H9 (cell line): ENCODE data around the gene TRAPPC2. TPM values are rescaled to one million over a fixed set of nuclear protein-coding genes. Genes with fewer than 3 reads are reported as not detected.

Experiments
- DNase-seq: peaks from one replicate; pipeline ENCODE4 v3.0.0-alpha.2; 2017
- H2AFZ ChIP-seq: one replicate; pipeline ENCODE4 v1.6.1; 2013; ENCODE audit warnings: mild to moderate bottlenecking, low read length, control low read depth, moderate library complexity
- H2AK5ac ChIP-seq: 2 replicates; pipeline ENCODE4 v1.6.1; 2013; ENCODE audit warnings: low read length, control low read depth, mixed read lengths; ENCODE audit not compliant: insufficient read length
- H2BK120ac ChIP-seq: one replicate; pipeline ENCODE4 v1.6.1; 2013; ENCODE audit warnings: low read depth, mild to moderate bottlenecking, low read length, control low read depth, inconsistent platforms; ENCODE audit not compliant: poor library complexity, severe bottlenecking
- H2BK12ac ChIP-seq: 2 replicates; pipeline ENCODE4 v1.6.1; 2013; ENCODE audit warnings: low read length, control low read depth, mixed read lengths, low read depth; ENCODE audit not compliant: insufficient read length
- H2BK15ac ChIP-seq: 2 replicates; pipeline ENCODE4 v1.6.1; 2013; ENCODE audit warnings: low read depth, low read length, control low read depth
- H2BK20ac ChIP-seq: one replicate; pipeline ENCODE4 v1.6.1; 2013; ENCODE audit warnings: low read depth, mild to moderate bottlenecking, low read length, control low read depth, inconsistent platforms; ENCODE audit not compliant: poor library complexity, severe bottlenecking
- H2BK5ac ChIP-seq: 2 replicates; pipeline ENCODE4 v1.6.1; 2013; ENCODE audit warnings: low read length, control low read depth, mixed read lengths; ENCODE audit not compliant: insufficient read length
- H3K14ac ChIP-seq: 2 replicates; pipeline ENCODE4 v1.6.1; 2013; ENCODE audit warnings: low read length, control low read depth; ENCODE audit not compliant: insufficient read depth
- H3K18ac ChIP-seq: 2 replicates; pipeline ENCODE4 v1.6.1; 2013; ENCODE audit warnings: low read depth, mild to moderate bottlenecking, mixed read lengths, low read length, control low read depth; ENCODE audit not compliant: insufficient read length
- H3K23ac ChIP-seq: 2 replicates; pipeline ENCODE4 v1.6.1; 2013; ENCODE audit warnings: low read length, control low read depth, mixed read lengths, low read depth; ENCODE audit not compliant: insufficient read length
- H3K23me2 ChIP-seq: 2 replicates; pipeline ENCODE4 v1.6.1; 2013; ENCODE audit warnings: low read depth, mild to moderate bottlenecking, mixed read lengths, low read length, control low read depth; ENCODE audit not compliant: insufficient read length, poor library complexity, severe bottlenecking
- H3K27ac ChIP-seq: 2 replicates; pipeline ENCODE4 v1.5.1; 2013; ENCODE audit warnings: low read length, control low read depth, mixed read lengths, low read depth; ENCODE audit not compliant: insufficient read length
- H3K27me3 ChIP-seq: 2 replicates; pipeline ENCODE4 v1.6.1; 2013; ENCODE audit warnings: low read length, control low read depth, inconsistent platforms; ENCODE audit not compliant: insufficient read depth
- H3K4ac ChIP-seq: 2 replicates; pipeline ENCODE4 v1.6.1; 2013; ENCODE audit warnings: low read depth, mild to moderate bottlenecking, control low read depth, inconsistent platforms, low read length, moderate library complexity
- H3K4me1 ChIP-seq: 2 replicates; pipeline ENCODE4 v1.6.1; 2013; ENCODE audit warnings: low read length, control low read depth, inconsistent platforms; ENCODE audit not compliant: insufficient read depth
- H3K4me2 ChIP-seq: 2 replicates; pipeline ENCODE4 v1.6.1; 2013; ENCODE audit warnings: low read length, control low read depth, mixed read lengths; ENCODE audit not compliant: insufficient read length, insufficient read depth
- H3K56ac ChIP-seq: 2 replicates; pipeline ENCODE4 v1.6.1; 2013; ENCODE audit warnings: low read depth, mild to moderate bottlenecking, mixed read lengths, low read length, control low read depth; ENCODE audit not compliant: insufficient read length
- H3K79me1 ChIP-seq: 2 replicates; pipeline ENCODE4 v1.6.1; 2013; ENCODE audit warnings: low read depth, mild to moderate bottlenecking, moderate library complexity, low read length, control low read depth, inconsistent platforms; ENCODE audit not compliant: insufficient read depth, poor library complexity, severe bottlenecking
- H3K79me2 ChIP-seq: 2 replicates; pipeline ENCODE4 v1.6.1; 2013; ENCODE audit warnings: low read length, control low read depth, inconsistent platforms; ENCODE audit not compliant: insufficient read depth
- H3K9ac ChIP-seq: 2 replicates; pipeline ENCODE4 v1.6.1; 2013; ENCODE audit warnings: low read length, control low read depth, mixed read lengths; ENCODE audit not compliant: insufficient read length; ENCODE audit errors: extremely low read depth
- H3K9me3 ChIP-seq: one replicate; pipeline ENCODE4 v1.6.1; 2013; ENCODE audit warnings: low read depth, low read length, inconsistent platforms; ENCODE audit not compliant: control insufficient read depth
- H3T11ph ChIP-seq: one replicate; pipeline ENCODE4 v1.6.1; 2013; ENCODE audit warnings: mild to moderate bottlenecking, low read length, control low read depth, inconsistent platforms
- H4K20me1 ChIP-seq: one replicate; pipeline ENCODE4 v1.6.1; 2013; ENCODE audit not compliant: control insufficient read depth, insufficient read length, insufficient read depth
- H4K5ac ChIP-seq: 2 replicates; pipeline ENCODE4 v1.6.1; 2013; ENCODE audit warnings: low read depth, mild to moderate bottlenecking, mixed read lengths, low read length, control low read depth; ENCODE audit not compliant: insufficient read length
- H4K8ac ChIP-seq: replicated peaks from 2 replicates; pipeline ENCODE4 v1.6.1; 2013; ENCODE audit warnings: low read length, control low read depth, mixed read lengths, low read depth; ENCODE audit not compliant: insufficient read length
- H4K91ac ChIP-seq: 2 replicates; pipeline ENCODE4 v1.6.1; 2013; ENCODE audit warnings: low read depth, mild to moderate bottlenecking, moderate library complexity, mixed read lengths, low read length, control low read depth; ENCODE audit not compliant: insufficient read length
- H3K27ac Mint-ChIP-seq, 3 experiments: 2 replicates in 2 of 3; 3 replicates in 1 of 3; pipeline ENCODE4 v1.8.0; 2020 to 2021; ENCODE audit warnings: mixed read lengths in 3 of 3, mild to moderate bottlenecking in 1 of 3, moderate library complexity in 1 of 3
- H3K27me3 Mint-ChIP-seq: 2 replicates; pipeline ENCODE4 v1.8.0; 2021; ENCODE audit warnings: low read depth, mild to moderate bottlenecking, moderate library complexity, mixed read lengths
- H3K36me3 Mint-ChIP-seq, 3 experiments: 2 replicates in 2 of 3; 3 replicates in 1 of 3; pipeline ENCODE4 v1.8.0; 2020 to 2021; ENCODE audit warnings: low read depth in 3 of 3, mixed read lengths in 3 of 3; ENCODE audit not compliant: insufficient read depth in 1 of 3
- H3K4me1 Mint-ChIP-seq, 2 experiments: 2 replicates each; pipeline ENCODE4 v1.8.0; 2020; ENCODE audit warnings: mixed read lengths in 2 of 2
- H3K4me3 Mint-ChIP-seq, 2 experiments: 2 replicates in 1 of 2; 3 replicates in 1 of 2; pipeline ENCODE4 v1.8.0; 2020 to 2021; ENCODE audit warnings: mild to moderate bottlenecking in 2 of 2, mixed read lengths in 2 of 2, moderate library complexity in 1 of 2
- H3K9me3 Mint-ChIP-seq, 2 experiments: 2 replicates in 1 of 2; 3 replicates in 1 of 2; pipeline ENCODE4 v1.8.0; 2020; ENCODE audit warnings: mild to moderate bottlenecking in 2 of 2, mixed read lengths in 2 of 2, moderate library complexity in 1 of 2
- CTCF ChIP-seq: fragments of 200-600 bp; sonication (generic); conservative IDR thresholded peaks from 3 replicates; pipeline ENCODE4 v1.8.0; 2021; ENCODE audit warnings: antibody characterized with exemption, mild to moderate bottlenecking
- WGBS: extraction: QIAGEN DNeasy Blood & Tissue Kit; methylation state at CpG from one replicate; pipeline ENCODE4 v1.1.7; 2013; ENCODE audit warnings: missing lambda C conversion rate, low lambda C conversion rate, mixed read lengths; ENCODE audit not compliant: insufficient read length; ENCODE audit errors: extremely low coverage; 5-methylcytosine and 5-hydroxymethylcytosine counted together
- total RNA-seq: library from RNA; stranded (reverse); gene quantifications from 2 replicates; pipeline ENCODE4 v1.2.1, GENCODE V29; 2021

Gene TRAPPC2
- total RNA-seq, 1 experiment from 2014 or later: 13.3 TPM

GRCh38 chrX:13768939-13769338 is 34.5 kb upstream of the TRAPPC2 start:
- Mint-ChIP-seq H3K27ac (no peak overlapping the region), H3K9me3 (peaks cover 18 to 39% of the 10 kb centered on the region in 2 experiments; a peak in 4 of 5 replicates), H3K4me3 (no peak overlapping the region), H3K4me1 (peaks cover 6 to 18% of the 10 kb centered on the region in 2 experiments), H3K36me3 (peaks cover 28 to 76% (median 62%) of the 10 kb centered on the region in 3 experiments), H3K27me3 (no peaks in the 10 kb centered on the region)
- Histone ChIP-seq H3K9ac (no peak overlapping the region), H3K14ac (no peak overlapping the region), H3K79me2 (no peaks in the 10 kb centered on the region), H3K23ac (no peak overlapping the region), H3K18ac (no peak overlapping the region), H3K56ac (no peak overlapping the region), H3K4me2 (no peak overlapping the region), H2AFZ (no peak overlapping the region), H3K23me2 (no peaks in the 10 kb centered on the region), H3K27me3 (no peaks in the 10 kb centered on the region), H4K5ac (no peak overlapping the region), H2BK120ac (no peak overlapping the region), H2AK5ac (no peak overlapping the region), H2BK20ac (no peak overlapping the region), H2BK15ac (no peak overlapping the region), H4K91ac (no peak overlapping the region), H3K27ac (no peak overlapping the region), H3K79me1 (no peaks in the 10 kb centered on the region), H4K20me1 (no peaks in the 10 kb centered on the region), H4K8ac (no peak overlapping the region), H3K9me3 (no peaks in the 10 kb centered on the region), H3K4ac (no peak overlapping the region), H3T11ph (no peak overlapping the region), H2BK5ac (no peak overlapping the region), H3K4me1 (peaks cover 4% of the 10 kb centered on the region; the same call in 1 of the 2 replicates), H2BK12ac (no peak overlapping the region)
- TF ChIP-seq CTCF: no peak
- WGBS: no CpG with 5 or more reads among the region's 4 CpGs
- DNase-seq: no peak
